Adrenal gland (tissue), 5 donors: ENCODE measurements around the gene PYURF.

ENCODE experiments used
- POLR2A ChIP-seq, 2 donors: fragments of 450-650 bp; IDR thresholded peaks; one replicate each; pipeline ENCODE4 v1.6.1; 2017; ENCODE audit warnings: antibody characterized with exemption in 2 of 2, mild to moderate bottlenecking in 2 of 2, moderate library complexity in 1 of 2
- TF ChIP-seq, protein P1 (sequence below), 6 experiments: fragments of 450-650 bp in 4 of 6; fragments of 200-600 bp in 2 of 6; sonication (generic) in 1 of 6; IDR thresholded peaks; 1 replicate in 5 of 6; 2 replicates in 1 of 6; pipeline versions ENCODE4 v1.5.1 to v1.8.0; 2016 to 2021; ENCODE audit warnings: antibody characterized with exemption in 6 of 6, mild to moderate bottlenecking in 2 of 6, moderate library complexity in 1 of 6
- donor health status: DM: no; HTN: no; CAD: no.

DNA sequence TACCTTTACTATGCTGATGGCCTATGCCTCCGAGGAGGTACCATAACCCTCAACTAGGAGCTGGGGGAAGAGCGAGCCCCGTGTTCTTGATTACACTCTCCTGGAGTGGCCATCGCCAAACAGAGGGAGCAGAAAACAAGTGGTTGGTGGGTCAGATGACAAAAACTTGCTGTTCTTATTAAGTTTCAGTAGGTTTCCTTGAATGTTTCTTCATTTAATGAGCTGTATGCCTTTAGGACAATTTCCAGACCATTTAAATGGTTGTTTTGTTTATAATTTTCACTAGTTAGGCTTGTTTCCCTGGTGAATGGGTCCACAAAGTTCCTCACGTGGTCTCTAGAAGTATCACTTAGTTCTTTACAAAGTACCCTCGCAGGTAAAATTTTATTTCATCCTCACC, 4.7 kb downstream of the PYURF start:
- TF ChIP-seq, protein P1, sequence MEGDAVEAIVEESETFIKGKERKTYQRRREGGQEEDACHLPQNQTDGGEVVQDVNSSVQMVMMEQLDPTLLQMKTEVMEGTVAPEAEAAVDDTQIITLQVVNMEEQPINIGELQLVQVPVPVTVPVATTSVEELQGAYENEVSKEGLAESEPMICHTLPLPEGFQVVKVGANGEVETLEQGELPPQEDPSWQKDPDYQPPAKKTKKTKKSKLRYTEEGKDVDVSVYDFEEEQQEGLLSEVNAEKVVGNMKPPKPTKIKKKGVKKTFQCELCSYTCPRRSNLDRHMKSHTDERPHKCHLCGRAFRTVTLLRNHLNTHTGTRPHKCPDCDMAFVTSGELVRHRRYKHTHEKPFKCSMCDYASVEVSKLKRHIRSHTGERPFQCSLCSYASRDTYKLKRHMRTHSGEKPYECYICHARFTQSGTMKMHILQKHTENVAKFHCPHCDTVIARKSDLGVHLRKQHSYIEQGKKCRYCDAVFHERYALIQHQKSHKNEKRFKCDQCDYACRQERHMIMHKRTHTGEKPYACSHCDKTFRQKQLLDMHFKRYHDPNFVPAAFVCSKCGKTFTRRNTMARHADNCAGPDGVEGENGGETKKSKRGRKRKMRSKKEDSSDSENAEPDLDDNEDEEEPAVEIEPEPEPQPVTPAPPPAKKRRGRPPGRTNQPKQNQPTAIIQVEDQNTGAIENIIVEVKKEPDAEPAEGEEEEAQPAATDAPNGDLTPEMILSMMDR (IDR thresholded peaks at IDR 0.05): no peak
- TF ChIP-seq POLR2A (IDR thresholded peaks at IDR 0.05): no peak
